ENCODE measurements around the gene GDF7.

GRCh38 chr2:20674974-20675679 lies 8.2 kb downstream of the GDF7 start:
- TF ChIP-seq CTCF (IDR thresholded peaks at IDR 0.05) (no peak), POLR2A (IDR thresholded peaks at IDR 0.05) (no peak)
